Heart right ventricle (tissue), 16 donors: ENCODE data around the gene LAMC2. TPM values are rescaled to one million over a fixed set of nuclear protein-coding genes. Genes with fewer than 3 reads are reported as not detected.

Experiments used
- ATAC-seq, 8 donors: fragments of 200-7000 bp; cut with Tn5 transposase; one replicate each; pipeline ENCODE4 v1.9.1; 2020; ENCODE audit warnings: mild to moderate bottlenecking in 8 of 8, moderate library complexity in 8 of 8, moderate number of reproducible peaks in 1 of 8
- DNase-seq, 2 donors: peaks; one replicate each; pipeline ENCODE4 v3.0.0-alpha.2; 2020
- H3K27ac ChIP-seq, 10 donors: fragments of 200-600 bp; sonication (generic) in 2 of 10; one replicate each; pipeline versions ENCODE4 v1.5.0 to v1.8.0; 2020 to 2022; ENCODE audit warnings: mild to moderate bottlenecking in 3 of 10
- H3K27me3 ChIP-seq, 7 donors: fragments of 200-600 bp; one replicate each; pipeline ENCODE4 v1.8.0; 2021 to 2022; ENCODE audit warnings: mild to moderate bottlenecking in 2 of 7
- H3K36me3 ChIP-seq, 9 donors: fragments of 200-600 bp; sonication (generic) in 1 of 9; one replicate each; pipeline versions ENCODE4 v1.5.0 to v1.8.0; 2020 to 2022; ENCODE audit warnings: mild to moderate bottlenecking in 2 of 9
- H3K4me1 ChIP-seq, 9 donors: fragments of 200-600 bp; sonication (generic) in 1 of 9; one replicate each; pipeline versions ENCODE4 v1.5.0 to v1.8.0; 2020 to 2022; ENCODE audit warnings: mild to moderate bottlenecking in 4 of 9
- H3K4me3 ChIP-seq, 10 donors: fragments of 200-600 bp; sonication (generic) in 2 of 10; one replicate each; pipeline versions ENCODE4 v1.5.0 to v1.8.0; 2020 to 2022; ENCODE audit warnings: mild to moderate bottlenecking in 7 of 10, moderate library complexity in 2 of 10
- H3K9me3 ChIP-seq, 11 donors: fragments of 200-600 bp in 10 of 11; sonication (generic) in 2 of 11; one replicate each; pipeline versions ENCODE4 v1.5.0 to v1.8.0; 2013 to 2022; ENCODE audit warnings: mild to moderate bottlenecking in 2 of 11, control low read depth in 1 of 11, moderate library complexity in 1 of 11
- WGBS, 2 donors: extraction: QIAGEN DNeasy Blood & Tissue Kit; methylation state at CpG; one replicate each; pipeline ENCODE4 v1.1.7; 2013; ENCODE audit warnings: inconsistent platforms in 1 of 2; 5-methylcytosine and 5-hydroxymethylcytosine counted together
- intact Hi-C, 10 donors: fragments of 100-400 bp; cut with DNase I; formaldehyde crosslinking; loops; one replicate each; pipeline versions ENCODE4 v1.11.1 to v1.14.2; 2022
- polyA plus RNA-seq, 2 donors: library from polyadenylated mRNA; stranded (reverse); fragments of 200-250 nt; gene quantifications; one replicate each; pipeline ENCODE4 v1.2.3, GENCODE V29; 2013
- total RNA-seq, 10 donors: library from RNA; stranded (reverse); fragmentation: NEBNext Ultra II Directional in 3 of 10; extraction: Animal tissue kit (Norgen Biotek cat#: 25700) in 3 of 10; gene quantifications; one replicate each; pipeline versions ENCODE4 v1.2.1 to v1.2.4, GENCODE V29; 2021 to 2023
- TF ChIP-seq, protein P1 (sequence below), 9 donors: fragments of 200-600 bp; sonication (generic) in 2 of 9; IDR thresholded peaks; one replicate each; pipeline versions ENCODE4 v1.5.0 to v1.8.0; 2021 to 2022; ENCODE audit warnings: antibody characterized with exemption in 9 of 9, mild to moderate bottlenecking in 5 of 9, moderate library complexity in 1 of 9
- donor health status: Arrhythmogenic right ventricular cardiomyopathy.
- donor health status: ischemic (EF 13 %, LVEDD 7.1; RV severe dilation, severe dysfunction).
- donor health status: healthy with polysubstance abuse.
- donor health status: DM: no; HTN: yes; CAD: no.
- donor health status: DM: no; HTN: no; CAD: no.
- donor health status: ischemic (EF 25% LVEDD 6.9; RV normal size, moderate dysfunction).
- donor health status: ischemic (EF 25% LVEDD 5.7; RV mildly dilated, moderate dysfunction).
- donor health status: healthy.
- donor health status: DM: yes; HTN: yes; CAD: no.
- donor health status: Ischemic cardiomyopathy.
- donor health status: ischemic (EF 35%, LVEDD 5.7; RV mildly dilated, moderate dysfunction).
- donor health status: nonischemic (EF 11% LVEDD 7.7; RV severe dilation, severe dysfunction).
- donor health status: DM: yes; HTN: yes; CAD: no.
- donor health status: PGD.
- donor health status: ischemic (EF 29% LVEDD 5.4; RV normal size, mild dysfunction).
- donor health status: nonischemic (EF 23%, LVEDD 6.1; RV moderate dilation, normal function).

Gene LAMC2
- total and polyA plus RNA-seq, 12 donors, result 0.53 to 8.8 (median 1.6) TPM

DNA sequence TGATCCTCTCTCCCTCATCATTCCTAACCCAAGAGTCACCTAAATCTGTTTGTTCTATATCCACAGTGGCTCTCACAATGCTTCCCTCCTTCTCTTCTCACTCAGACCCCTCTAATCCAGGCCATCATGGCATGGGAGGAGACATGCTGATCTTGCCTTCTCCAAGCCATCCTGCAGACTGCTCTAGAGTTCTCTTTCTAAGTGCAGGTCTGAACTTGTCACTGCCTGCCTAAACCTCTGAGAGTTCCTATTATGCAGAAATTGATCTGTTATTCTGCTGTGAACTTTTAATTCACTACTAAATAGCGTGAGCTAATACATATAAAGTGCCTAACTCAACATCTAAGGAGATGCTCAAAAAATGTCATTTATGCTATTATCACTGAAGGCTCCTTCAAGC lies 26.8 kb downstream of the LAMC2 start:
- peaks cover 0 to 11% (median under 1%) of the 10 kb centered on the region in 9 donors for H3K4me1 ChIP-seq
- no peak overlapping the region for H3K27ac ChIP-seq
- no peak overlapping the region for H3K4me3 ChIP-seq
- intact Hi-C loops, result no loop called here
- H3K36me3 ChIP-seq, result no peaks in the 10 kb centered on the region
- ATAC-seq, result no peak
- H3K9me3 ChIP-seq, result no peaks in the 10 kb centered on the region
- TF ChIP-seq, protein P1, sequence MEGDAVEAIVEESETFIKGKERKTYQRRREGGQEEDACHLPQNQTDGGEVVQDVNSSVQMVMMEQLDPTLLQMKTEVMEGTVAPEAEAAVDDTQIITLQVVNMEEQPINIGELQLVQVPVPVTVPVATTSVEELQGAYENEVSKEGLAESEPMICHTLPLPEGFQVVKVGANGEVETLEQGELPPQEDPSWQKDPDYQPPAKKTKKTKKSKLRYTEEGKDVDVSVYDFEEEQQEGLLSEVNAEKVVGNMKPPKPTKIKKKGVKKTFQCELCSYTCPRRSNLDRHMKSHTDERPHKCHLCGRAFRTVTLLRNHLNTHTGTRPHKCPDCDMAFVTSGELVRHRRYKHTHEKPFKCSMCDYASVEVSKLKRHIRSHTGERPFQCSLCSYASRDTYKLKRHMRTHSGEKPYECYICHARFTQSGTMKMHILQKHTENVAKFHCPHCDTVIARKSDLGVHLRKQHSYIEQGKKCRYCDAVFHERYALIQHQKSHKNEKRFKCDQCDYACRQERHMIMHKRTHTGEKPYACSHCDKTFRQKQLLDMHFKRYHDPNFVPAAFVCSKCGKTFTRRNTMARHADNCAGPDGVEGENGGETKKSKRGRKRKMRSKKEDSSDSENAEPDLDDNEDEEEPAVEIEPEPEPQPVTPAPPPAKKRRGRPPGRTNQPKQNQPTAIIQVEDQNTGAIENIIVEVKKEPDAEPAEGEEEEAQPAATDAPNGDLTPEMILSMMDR (IDR thresholded peaks at IDR 0.05), result no peak
- no peak for DNase-seq
- WGBS, 2 donors, result 99 to 100% methylated on average over 1 of the region's 1 CpG
- H3K27me3 ChIP-seq, result no peaks in the 10 kb centered on the region

DNA sequence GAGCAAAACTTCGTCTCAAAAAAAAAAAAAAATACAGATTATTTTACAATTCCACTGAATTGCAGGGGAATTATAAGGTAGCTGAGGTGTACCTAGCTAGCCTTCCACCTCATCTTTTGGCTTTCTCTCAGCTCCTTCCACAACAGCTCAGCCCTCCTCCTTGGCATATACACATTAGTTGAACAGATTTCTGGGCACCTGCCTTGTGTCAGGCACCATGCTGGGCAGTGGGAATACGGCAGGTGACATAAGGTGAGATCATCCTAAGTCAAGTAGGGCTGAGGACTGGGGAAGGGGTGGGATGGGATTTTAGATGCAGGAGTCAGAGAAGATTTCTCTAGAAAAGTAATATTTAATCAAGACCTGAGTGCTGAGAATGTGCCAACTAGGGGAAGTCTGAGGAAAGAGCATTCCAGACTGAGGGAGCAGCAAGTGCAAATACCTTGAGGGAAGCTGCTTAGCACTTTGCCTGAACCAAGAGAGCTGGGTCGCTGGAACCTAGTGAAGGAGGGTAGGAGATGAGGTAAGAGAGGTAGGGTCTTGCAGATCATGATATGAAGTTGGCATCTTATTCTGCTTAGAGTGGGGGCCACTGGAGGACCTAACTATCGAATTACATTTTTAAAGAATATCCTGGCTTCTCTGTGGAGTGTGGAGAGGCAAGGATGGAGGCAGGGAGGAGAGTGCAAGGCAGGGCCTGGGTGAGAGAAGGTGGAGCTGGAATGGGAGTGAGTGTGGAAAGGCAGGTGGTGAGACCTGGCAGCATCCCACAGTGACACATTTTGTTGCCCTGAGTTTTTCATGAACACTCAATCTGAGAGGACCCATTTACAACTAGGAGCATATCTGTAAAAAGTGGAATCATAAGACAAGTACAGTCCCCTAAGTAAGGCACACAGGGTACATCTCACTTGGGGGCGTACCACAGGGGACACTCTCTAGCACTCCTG lies 28.2 kb downstream of the LAMC2 start:
- Histone ChIP-seq H3K27me3 (no peaks in the 10 kb centered on the region), H3K36me3 (no peaks in the 10 kb centered on the region), H3K4me3 (no peak overlapping the region), H3K9me3 (no peaks in the 10 kb centered on the region), H3K27ac (no peak overlapping the region), H3K4me1 (peaks cover 7 to 24% (median 14%) of the 10 kb centered on the region in 9 donors)
- DNase-seq (no peak), ATAC-seq (no peak)
- intact Hi-C loops, result no loop called here
- 94 to 95% methylated on average over 5 of the region's 5 CpGs for WGBS, 2 donors
- TF ChIP-seq, protein P1 (IDR thresholded peaks at IDR 0.05), result no peak

DNA sequence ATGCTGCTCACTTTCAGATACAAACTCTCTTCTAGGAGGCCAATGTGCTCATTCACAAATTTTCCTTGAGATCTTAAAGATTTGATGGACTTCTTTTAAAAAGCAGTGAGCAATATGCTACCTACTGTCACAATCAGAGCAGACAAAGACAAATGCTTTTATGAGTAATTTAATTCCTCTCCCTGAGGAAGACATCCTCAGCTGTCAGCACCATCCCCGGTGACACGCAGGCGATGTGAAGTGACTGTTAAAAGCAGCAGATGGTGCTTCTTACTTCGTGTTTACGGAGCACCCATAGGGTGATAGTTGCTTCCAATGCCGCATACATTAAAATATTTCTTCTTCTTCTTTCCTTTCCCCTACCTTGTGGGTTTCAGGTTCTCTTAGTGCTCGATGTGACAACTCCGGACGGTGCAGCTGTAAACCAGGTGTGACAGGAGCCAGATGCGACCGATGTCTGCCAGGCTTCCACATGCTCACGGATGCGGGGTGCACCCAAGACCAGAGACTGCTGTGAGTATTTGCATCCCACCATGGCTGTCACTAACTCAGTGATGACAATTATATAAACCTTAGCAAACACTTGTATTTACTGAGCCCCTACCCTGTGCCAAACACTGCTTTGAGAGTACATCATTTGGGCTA lies 29.1 kb downstream of the LAMC2 start:
- H3K27ac ChIP-seq, result no peak overlapping the region
- TF ChIP-seq, protein P1 (IDR thresholded peaks at IDR 0.05), result no peak
- no peaks in the 10 kb centered on the region for H3K9me3 ChIP-seq
- no peak overlapping the region for H3K4me3 ChIP-seq
- DNase-seq (no peak), ATAC-seq (no peak)
- H3K27me3 ChIP-seq, result no peaks in the 10 kb centered on the region
- H3K36me3 ChIP-seq, result no peaks in the 10 kb centered on the region
- H3K4me1 ChIP-seq, result peaks cover 8 to 30% (median 17%) of the 10 kb centered on the region in 9 donors
- 78 to 84% methylated on average over 13 of the region's 13 CpGs for WGBS, 2 donors
- intact Hi-C loops, result no loop called here

DNA sequence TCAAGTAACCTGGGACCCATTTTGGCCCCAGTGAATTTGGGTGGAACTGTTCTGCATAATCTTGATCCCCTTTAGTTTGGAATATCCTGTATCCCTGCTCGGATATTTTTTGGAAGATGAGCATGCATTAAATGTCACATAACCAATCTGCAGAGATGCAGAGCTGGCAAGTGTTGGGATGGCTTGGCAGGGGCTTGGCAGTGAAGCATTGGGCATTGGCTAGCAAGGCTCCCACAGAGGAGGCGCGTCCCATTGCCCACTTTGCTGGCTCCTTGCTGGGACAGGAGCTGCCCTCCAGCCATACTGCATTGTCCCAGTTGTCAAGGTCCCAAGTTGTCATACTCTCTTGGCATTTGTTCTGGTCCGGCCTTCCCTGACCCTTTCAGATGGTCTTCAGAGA lies 29.9 kb downstream of the LAMC2 start:
- Histone ChIP-seq H3K27me3 (no peaks in the 10 kb centered on the region), H3K4me1 (peaks cover 8 to 30% (median 17%) of the 10 kb centered on the region in 9 donors), H3K36me3 (no peaks in the 10 kb centered on the region), H3K27ac (no peak overlapping the region), H3K9me3 (no peaks in the 10 kb centered on the region), H3K4me3 (no peak overlapping the region)
- TF ChIP-seq, protein P1 (IDR thresholded peaks at IDR 0.05), result no peak
- ATAC-seq, result no peak
- no peak for DNase-seq
- WGBS, 2 donors, result 95 to 98% methylated on average over 4 of the region's 4 CpGs
- intact Hi-C loops, result no loop called here
